Tibial nerve (tissue), 4 donors: ENCODE data around the gene ZNF26.

ENCODE experiments used
- CTCF ChIP-seq, 5 experiments: fragments of 200-600 bp in 3 of 5; fragments of 450-650 bp in 2 of 5; sonication (generic) in 3 of 5; IDR thresholded peaks; one replicate each; pipeline ENCODE4 v1.5.1; 2016 to 2019; ENCODE audit warnings: antibody characterized with exemption in 5 of 5, mild to moderate bottlenecking in 3 of 5, moderate library complexity in 2 of 5
- EP300 ChIP-seq, 2 donors: sonication (generic); formaldehyde crosslinking; IDR thresholded peaks; one replicate each; pipeline ENCODE4 v1.6.1; 2017; ENCODE audit warnings: antibody characterized with exemption in 2 of 2, mild to moderate bottlenecking in 1 of 2
- POLR2A ChIP-seq, 2 donors: fragments of 450-650 bp; IDR thresholded peaks; one replicate each; pipeline ENCODE4 v1.6.1; 2017; ENCODE audit warnings: antibody characterized with exemption in 2 of 2, mild to moderate bottlenecking in 2 of 2, moderate library complexity in 2 of 2

GRCh38 chr12:132940071-132940719 is 46.0 kb upstream of the ZNF26 start:
- TF ChIP-seq CTCF (IDR thresholded peaks at IDR 0.05): no peak
- no peak for TF ChIP-seq POLR2A (IDR thresholded peaks at IDR 0.05)
- no peak for TF ChIP-seq EP300 (IDR thresholded peaks at IDR 0.05)
